NCI-H1694 treated with DMSO at 0.1 percent for 48 hours (cell line): ENCODE measurements around the gene OTX2.

Experiments used
- DNase-seq: peaks from one replicate; lab custom pipeline; 2025; lab: John Stamatoyannopoulos, UW

Gene OTX2

DNA sequence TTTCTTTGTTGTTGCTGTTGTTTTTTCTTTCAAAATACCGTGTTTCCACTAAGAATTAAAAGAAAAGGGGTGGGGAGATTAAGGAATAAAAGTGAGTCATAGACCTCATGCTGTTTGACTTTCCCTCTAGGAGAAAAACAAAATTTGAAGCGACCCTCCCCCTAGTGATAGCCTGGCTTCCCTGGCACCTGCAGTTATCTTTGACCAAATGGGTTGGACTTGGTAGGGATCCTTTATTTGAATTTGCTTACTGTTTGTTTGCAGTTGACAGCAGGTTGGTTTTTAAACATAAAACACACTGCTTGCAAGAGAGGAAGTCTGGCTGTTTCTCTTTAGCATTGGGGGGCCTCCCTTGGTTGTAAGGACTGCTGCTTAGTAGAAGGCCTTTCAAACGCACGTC, 14.0 kb downstream of the OTX2 start:
- DNase-seq = no peak

DNA sequence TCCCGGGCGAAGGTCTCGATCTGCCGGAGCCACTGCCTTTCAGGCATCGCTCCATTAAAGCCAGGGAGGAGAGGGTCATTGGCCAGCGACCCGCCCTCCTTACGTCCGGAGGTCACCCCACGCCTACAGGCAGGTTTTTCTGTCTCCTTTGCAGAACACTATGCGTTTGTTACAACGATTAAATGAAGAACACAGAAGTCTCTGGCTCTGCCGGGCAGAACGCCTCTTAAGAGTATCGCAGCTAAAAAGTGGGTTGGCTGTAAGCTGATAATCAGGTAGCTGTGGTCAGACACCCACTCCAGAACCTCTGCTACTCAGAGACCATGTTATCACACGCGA, 15.0 kb downstream of the OTX2 start:
- no peak for DNase-seq

DNA sequence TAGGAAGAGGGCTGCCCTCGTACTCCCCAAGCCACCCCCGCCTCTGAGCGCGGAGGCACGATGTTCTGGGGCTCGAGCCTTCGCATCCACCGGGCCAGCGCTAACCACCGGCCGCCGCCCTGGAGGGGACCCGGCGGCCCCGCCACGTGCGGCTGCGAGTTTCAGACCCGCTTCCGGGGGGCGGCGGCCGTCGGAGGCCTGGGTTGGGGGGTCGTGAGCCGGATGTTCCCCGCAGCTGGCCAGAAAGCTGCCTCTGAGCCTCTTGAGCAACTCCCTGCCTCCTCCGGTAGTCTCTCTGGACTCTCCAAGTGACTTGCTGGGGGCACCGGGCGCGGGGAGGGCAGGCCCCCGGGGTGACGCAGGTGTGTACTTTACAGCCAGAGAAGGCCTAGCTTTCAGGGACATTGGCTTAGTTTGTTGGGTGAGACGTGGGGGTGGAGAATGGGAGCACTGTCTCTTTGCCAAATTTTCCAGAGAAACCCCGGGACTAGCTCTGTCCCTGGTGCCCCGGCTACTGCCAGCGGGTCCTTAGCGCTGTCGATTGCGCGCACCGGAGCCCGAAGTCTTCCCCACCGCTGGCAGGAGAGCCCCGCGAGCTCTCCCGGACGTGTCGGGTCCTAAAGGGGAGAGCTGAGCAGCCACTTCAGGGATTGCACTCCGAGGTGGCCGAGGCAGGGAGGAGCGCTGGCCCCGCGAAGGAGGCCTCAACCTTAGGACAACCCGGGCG, 15.6 kb downstream of the OTX2 start:
- no peak for DNase-seq

DNA sequence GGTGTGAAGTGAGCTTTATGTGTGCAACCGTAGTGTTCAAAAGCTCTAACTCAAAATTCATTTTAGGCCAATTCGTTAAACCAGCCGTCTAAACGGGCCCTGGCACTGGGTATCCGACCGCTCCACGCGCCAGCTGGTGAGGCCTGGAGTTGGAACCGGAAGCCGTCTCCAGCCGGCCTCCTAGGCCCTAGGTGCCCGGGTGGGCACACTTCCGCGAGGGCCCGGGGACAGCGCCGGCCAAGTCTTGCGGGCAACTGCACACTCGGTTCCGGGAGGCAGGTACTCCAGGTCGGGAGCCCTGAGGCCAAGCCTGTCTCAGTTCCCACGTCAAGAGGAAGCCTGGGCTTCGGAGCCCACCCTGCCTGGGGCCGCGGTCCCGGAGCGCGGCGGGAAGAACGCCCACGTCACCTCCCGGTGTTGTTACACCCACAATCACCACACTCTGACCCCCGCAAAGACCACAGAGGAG, 16.2 kb downstream of the OTX2 start:
- no peak for DNase-seq

DNA sequence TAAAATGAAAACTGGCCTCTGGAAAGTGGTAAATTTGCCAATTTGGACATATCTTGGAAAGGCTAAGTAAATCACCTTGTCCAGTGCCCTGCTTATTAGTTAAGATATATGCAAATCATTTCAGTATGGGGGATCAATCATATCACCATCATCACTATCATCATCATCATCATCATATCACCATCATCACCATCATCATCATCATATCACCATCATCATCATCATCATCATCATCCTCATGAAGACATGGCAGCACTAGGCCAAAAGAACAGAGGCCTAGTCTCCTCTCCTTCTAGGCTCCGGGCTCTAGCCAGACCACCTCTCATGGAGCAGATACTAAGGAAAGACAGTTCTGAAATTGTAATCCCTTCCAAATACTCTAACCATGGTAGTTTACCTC, 20.3 kb downstream of the OTX2 start:
- no peak for DNase-seq

DNA sequence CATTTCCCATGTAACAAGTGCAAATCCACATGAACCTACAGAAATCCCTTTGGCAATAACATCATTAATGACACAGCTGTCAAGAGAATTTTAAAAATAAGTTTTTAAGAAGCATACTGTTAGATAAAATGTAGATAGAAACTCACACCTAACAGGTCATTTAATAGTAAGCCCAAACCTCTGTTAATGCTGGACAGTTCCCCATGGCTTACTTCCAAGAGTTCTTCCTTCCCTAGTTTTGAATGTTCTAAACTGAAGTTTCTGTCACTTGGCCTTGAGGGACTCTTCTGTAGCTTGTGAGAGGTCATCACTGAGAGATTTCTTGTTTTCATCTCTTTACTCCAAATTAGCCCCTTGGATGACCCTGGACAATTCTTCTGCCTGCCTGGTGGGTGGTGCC, 22.7 kb downstream of the OTX2 start:
- DNase-seq = no peak

DNA sequence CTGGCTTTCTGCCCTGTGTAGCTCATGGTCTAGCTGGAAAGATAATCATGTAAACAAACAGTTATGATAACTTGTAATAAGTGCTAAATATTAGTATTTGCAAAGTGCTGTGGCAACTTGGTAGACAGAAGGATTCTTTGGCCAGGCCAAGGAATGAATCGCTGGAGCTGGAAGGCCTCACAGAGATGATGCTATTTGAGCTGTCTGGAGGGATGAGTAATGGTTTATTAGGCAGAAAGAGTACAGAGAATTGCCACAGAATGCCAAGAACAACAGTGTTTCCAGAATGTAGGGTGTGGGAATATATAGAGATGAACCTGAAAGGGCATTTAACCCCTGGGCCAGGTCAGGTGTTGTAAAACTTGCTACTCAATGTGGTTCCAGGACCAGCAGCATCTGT, 27.6 kb downstream of the OTX2 start:
- DNase-seq = no peak

DNA sequence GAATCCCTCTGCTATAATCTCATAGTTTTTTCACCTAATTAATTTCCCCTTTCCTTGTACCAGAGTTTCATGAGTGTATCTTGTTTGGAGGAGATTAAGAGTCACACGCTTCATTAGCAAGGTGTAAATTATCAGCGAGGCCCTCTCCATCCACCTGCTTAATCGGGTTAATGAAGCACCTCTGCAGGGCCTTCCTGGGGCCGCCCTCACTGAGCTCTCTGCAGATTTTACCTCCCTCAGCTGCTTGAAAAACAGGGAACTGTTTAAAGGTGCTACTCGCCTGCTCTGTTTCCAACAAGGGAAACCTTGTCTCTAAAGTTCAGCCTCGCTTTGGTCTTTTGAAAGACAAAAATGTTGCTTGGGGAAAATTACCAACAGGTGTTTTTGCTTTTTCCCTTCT, 35.8 kb downstream of the OTX2 start:
- DNase-seq = no peak

DNA sequence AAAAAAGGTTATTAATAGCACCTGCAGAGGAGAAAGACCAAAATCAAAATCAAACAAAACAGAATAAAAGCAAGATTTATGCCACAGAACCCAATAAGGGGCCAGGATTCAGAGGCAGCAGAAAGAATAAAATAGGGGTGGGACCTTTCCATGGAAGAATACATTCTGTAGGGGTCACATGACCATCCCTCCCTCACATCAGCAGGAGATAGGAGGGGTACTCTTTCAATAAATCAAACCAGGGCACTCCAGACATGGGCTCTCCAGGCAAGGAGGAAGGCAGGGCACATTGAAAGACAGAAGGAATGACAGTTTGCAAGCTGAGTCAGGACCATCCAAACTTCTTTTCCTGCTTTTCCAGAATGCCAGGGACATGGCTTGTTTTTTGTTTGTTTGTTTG, 39.8 kb downstream of the OTX2 start:
- DNase-seq = no peak

DNA sequence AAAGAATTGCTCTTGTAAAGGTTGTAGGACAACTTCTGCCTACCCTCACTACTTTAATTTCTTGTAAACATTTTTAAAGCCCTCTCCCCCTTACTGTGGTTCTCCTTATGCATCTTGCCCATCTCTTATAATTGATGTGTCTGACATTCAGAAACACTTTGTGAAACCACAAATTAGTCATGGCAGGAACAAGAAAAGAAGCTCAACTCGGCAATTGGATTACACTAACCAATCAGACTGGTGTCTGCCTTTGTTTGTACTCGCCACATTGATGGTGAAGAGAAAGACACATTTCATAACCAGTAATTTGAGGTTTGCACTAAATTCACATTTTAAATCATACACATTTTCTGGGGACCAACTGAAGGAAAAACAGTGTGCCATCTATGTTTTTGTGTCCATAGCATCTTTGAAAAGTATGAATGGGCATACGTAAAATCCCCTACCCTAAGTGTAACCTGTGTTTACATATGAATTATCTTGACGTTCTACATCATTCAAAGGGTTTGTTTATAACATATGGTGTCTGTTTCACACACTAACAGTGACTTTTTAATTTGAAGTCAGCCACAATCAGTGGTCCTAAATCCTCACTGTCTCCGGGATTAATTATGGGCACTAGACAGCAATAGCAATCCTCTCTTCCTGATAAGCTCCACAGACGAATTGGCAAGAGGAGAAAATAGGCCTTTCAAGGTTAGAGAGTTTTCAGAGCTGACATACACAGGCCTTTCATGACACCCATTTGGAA, 49.9 kb downstream of the OTX2 start:
- DNase-seq = no peak

DNA sequence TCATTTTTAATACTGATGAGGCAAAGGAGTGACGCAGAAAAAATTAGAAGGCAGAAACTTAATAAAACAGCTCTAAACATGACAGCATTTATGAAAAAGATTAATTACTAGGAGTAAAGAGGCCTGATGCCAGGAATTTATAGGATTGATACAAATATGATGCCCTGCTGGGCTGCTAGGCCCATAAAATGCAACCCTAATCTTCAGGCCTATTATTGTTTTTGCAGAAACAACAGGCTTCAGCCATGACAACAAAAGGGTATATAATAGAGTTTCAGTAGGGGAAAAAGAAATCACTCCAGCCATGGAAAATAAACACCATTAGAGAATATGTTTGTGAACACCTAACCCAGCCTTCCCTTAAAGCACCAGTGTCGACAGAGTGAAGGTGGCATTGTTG, 50.6 kb downstream of the OTX2 start:
- DNase-seq = no peak

DNA sequence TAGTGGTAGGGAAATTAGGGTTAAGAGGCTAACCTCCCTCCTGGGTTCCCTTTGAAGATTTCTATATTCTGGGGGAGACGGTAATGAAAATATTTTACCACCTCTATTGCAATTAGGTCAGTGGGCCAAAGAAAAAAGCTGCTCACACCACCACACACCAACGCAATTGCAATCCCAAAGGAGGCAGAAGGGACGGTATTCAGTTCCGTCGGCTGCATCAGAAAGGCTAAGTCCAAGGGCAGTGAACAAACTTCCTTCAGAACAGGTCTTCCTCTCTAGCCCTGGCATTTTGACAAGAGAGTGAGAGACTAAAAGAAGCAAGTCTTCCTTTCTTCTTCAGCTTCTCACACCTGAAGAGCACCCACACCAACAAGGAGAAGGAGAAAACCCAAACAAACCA, 51.2 kb downstream of the OTX2 start:
- DNase-seq = no peak

DNA sequence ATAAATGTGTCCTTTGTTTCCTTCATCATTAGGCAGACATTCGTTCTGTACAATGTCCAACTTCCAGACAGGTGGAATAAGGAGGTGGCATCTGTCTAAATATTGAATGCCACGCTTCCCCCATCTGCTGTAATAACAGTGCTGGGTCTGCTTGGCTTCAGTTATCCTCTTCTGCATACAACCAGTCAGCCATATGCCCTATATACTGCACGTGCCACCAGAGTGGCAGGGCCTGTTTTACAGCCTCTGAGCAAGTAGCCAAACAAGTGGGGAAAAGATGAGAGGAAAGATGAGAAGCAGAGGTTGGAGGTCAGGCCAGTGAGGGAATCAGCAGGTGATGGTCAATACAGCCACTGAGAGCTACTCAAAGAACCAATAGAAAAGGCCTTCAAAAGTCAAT, 55.4 kb downstream of the OTX2 start:
- peak; percentile 96 for DNase-seq

DNA sequence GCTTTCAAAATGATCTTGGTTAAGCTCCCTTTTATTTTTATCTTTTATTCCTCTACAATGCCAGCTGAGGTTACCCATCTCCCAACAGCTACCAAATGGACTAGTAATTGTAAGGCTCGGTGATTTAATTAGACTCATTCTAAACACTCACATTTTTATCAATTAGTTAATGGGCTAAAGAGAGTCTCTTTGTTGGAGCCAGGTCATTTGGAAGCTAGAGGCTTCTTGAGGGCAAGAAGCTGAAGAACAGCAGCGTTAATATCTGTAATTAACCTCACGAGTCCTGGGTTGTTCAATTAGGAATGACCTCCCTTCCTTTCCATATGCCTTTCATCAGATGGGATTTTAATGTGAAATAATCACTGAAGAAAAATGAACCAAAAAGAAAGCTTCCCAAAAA, 56.9 kb downstream of the OTX2 start:
- DNase-seq = no peak

DNA sequence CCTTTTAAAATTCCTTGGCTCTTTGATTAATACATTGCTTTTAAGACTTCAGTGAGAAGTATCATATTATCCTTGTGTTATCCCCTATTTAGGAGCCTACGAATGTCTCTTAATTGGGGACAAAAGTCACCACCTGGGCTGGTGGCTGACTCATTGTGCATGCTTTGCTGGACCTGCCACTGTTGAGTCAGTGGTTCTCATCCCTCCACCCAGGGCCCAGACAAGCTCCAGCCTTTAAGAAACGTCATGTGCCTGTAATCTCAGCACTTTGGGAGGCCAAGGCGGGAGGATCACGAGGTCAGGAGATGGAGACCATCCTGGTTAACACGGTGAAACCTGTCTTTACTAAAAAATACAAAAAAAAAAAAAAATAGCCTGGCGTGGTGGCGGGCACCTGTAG, 57.9 kb downstream of the OTX2 start:
- no peak for DNase-seq

DNA sequence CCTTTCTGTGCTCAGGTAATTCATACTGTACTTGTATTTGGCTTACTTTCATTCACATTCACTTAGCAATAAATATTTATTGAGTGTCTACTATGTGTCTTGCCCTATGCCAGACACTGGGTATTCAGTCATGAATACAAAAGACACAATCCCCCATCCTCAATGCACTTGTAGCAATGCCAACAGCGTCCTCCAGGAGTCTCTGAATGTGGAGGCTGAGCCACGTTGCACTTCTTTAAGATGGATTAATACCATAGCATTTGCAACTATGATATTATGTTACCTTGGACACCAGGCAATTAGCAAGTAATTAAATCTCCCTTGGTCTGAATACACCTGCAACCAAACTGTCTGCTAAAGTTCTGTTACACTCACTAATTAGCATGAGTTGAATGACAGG, 58.8 kb downstream of the OTX2 start:
- no peak for DNase-seq
